GM21447 (cell line): ENCODE results near the gene PRG2.
A peak's percentile ranks its signal among the peaks of the same experiment; 100 is the strongest.
"Not testable (repeated sequence)": the region's sequence is repeated elsewhere in the genome, so short reads cannot be mapped to it uniquely, and the experiment has no call there.

Experiments used
- ATAC-seq: cut with Tn5 transposase; IDR thresholded peaks from one replicate; pipeline ENCODE4 v1.9.1; 2021; ENCODE audit not compliant: unreplicated experiment

The PRG2 gene

GRCh38 chr11:57348636-57349313 is 41.7 kb downstream of the PRG2 start:
- ATAC-seq, result no peak

- ATAC-seq, result no peak
These were observed 42.4 kb downstream of the PRG2 start for GRCh38 chr11:57348052-57348451.

- no peak for ATAC-seq
These were observed 43.1 kb downstream of the PRG2 start for GRCh38 chr11:57347336-57347735.

GRCh38 chr11:57345555-57346211 is 44.8 kb downstream of the PRG2 start:
- peak; percentile 67 for ATAC-seq

GRCh38 chr11:57344826-57345225 is 45.6 kb downstream of the PRG2 start:
- ATAC-seq, result no peak

- no peak for ATAC-seq
These were observed 46.6 kb downstream of the PRG2 start for GRCh38 chr11:57343825-57344224.

GRCh38 chr11:57342702-57343101 is 47.7 kb downstream of the PRG2 start:
- no peak for ATAC-seq

- no peak for ATAC-seq
These were observed 49.1 kb downstream of the PRG2 start for GRCh38 chr11:57341250-57341808.

GRCh38 chr11:57340039-57340615 is 50.3 kb downstream of the PRG2 start:
- ATAC-seq, result no peak

- ATAC-seq, result no peak
These were observed 51.1 kb downstream of the PRG2 start for GRCh38 chr11:57339328-57339727.

- ATAC-seq, result no peak
These were observed 52.3 kb downstream of the PRG2 start, which contains the start of gene P2RX3 for GRCh38 chr11:57338142-57338541. Gene P2RX3 (plus strand): TSS chr11:57338352. CDS start chr11:57338551, 199 bp downstream.

GRCh38 chr11:57336856-57337255 is 53.6 kb downstream of the PRG2 start:
- not testable (repeated sequence) for ATAC-seq
